Spleen (tissue), 7 donors: ENCODE results near the gene XAF1.

Experiments used
- CTCF ChIP-seq, 11 experiments: fragments of 200-600 bp in 7 of 11; fragments of 450-650 bp in 4 of 11; sonication (generic) in 4 of 11; IDR thresholded peaks in 8 of 11; conservative IDR thresholded peaks in 3 of 11; 1 replicate in 7 of 11; 2 replicates in 4 of 11; pipeline versions ENCODE4 v1.4.0 to v1.8.0; 2016 to 2021; ENCODE audit warnings: antibody characterized with exemption in 11 of 11, inconsistent platforms in 4 of 11, mild to moderate bottlenecking in 1 of 11
- POLR2A ChIP-seq, 3 donors: fragments of 450-650 bp; IDR thresholded peaks; one replicate each; pipeline ENCODE4 v1.5.1; 2017; ENCODE audit warnings: antibody characterized with exemption in 3 of 3, mild to moderate bottlenecking in 1 of 3
- POLR2AphosphoS5 ChIP-seq, 3 donors: sonication (generic); formaldehyde crosslinking; IDR thresholded peaks; one replicate each; pipeline ENCODE4 v1.5.1; 2017; ENCODE audit warnings: antibody characterized with exemption in 3 of 3
- donor health status: DM: no; HTN: no; CAD: no; lungs with moderate emphysema.
- donor health status: DM: no; HTN: no; CAD: no.
- donor health status: DM: no; HTN: no; CAD: no.

- TF ChIP-seq CTCF (IDR thresholded peaks at IDR 0.05 in 8 of 11, conservative IDR thresholded peaks at IDR 0.05 in 3 of 11) (no peak), POLR2A (IDR thresholded peaks at IDR 0.05) (no peak), POLR2AphosphoS5 (IDR thresholded peaks at IDR 0.05) (no peak)
Observed at GRCh38 chr17:6729531-6729930, 26.3 kb upstream of the XAF1 start.
